ENCODE results near the gene RBBP8.

The RBBP8 gene

GRCh38 chr18:22926454-22926853 lies 6.7 kb upstream of the RBBP8 start:
- no peak for DNase-seq (ENCODE audit: extremely low read depth, low read depth)
- H3K4me3 ChIP-seq (replicated peaks; ENCODE audit: low read depth, low read length) = no peak overlapping the region
- no peak for TF ChIP-seq CTCF (IDR thresholded peaks at IDR 0.05; ENCODE audit: low read depth, low read length, missing control alignments)

GRCh38 chr18:22928339-22928738 lies 4.8 kb upstream of the RBBP8 start:
- TF ChIP-seq CTCF (IDR thresholded peaks at IDR 0.05; ENCODE audit: low read depth, low read length, missing control alignments) = no peak
- H3K4me3 ChIP-seq (replicated peaks; ENCODE audit: low read depth, low read length) = no peak overlapping the region
- DNase-seq (ENCODE audit: extremely low read depth, low read depth) = no peak

- peak; percentile 36 for DNase-seq (ENCODE audit: extremely low read depth, low read depth)
- H3K4me3 ChIP-seq (replicated peaks; ENCODE audit: low read depth, low read length) = no peak overlapping the region
- TF ChIP-seq CTCF (IDR thresholded peaks at IDR 0.05; ENCODE audit: low read depth, low read length, missing control alignments) = peak; percentile 78
These were observed 2.9 kb upstream of the RBBP8 start for GRCh38 chr18:22930089-22930713.

GRCh38 chr18:22932885-22933205 lies 283 bp upstream of the RBBP8 start:
- TF ChIP-seq CTCF (IDR thresholded peaks at IDR 0.05; ENCODE audit: low read depth, low read length, missing control alignments) = no peak
- peak overlapping the region; percentile 62 for H3K4me3 ChIP-seq (replicated peaks; ENCODE audit: low read depth, low read length)
- DNase-seq (ENCODE audit: extremely low read depth, low read depth) = no peak

GRCh38 chr18:22933966-22934423 lies 867 bp downstream of the RBBP8 start:
- TF ChIP-seq CTCF (IDR thresholded peaks at IDR 0.05; ENCODE audit: low read depth, low read length, missing control alignments) = no peak
- H3K4me3 ChIP-seq (replicated peaks; ENCODE audit: low read depth, low read length) = peak overlapping the region; percentile 62
- DNase-seq (ENCODE audit: extremely low read depth, low read depth) = no peak

GRCh38 chr18:22934789-22935188 lies 1.7 kb downstream of the RBBP8 start:
- H3K4me3 ChIP-seq (replicated peaks; ENCODE audit: low read depth, low read length) = peak overlapping the region; percentile 62
- no peak for TF ChIP-seq CTCF (IDR thresholded peaks at IDR 0.05; ENCODE audit: low read depth, low read length, missing control alignments)
- DNase-seq (ENCODE audit: extremely low read depth, low read depth) = no peak

GRCh38 chr18:22935431-22935830 lies 2.3 kb downstream of the RBBP8 start:
- no peak for TF ChIP-seq CTCF (IDR thresholded peaks at IDR 0.05; ENCODE audit: low read depth, low read length, missing control alignments)
- H3K4me3 ChIP-seq (replicated peaks; ENCODE audit: low read depth, low read length) = peak overlapping the region; percentile 62; the same call in 1 of the 2 replicates
- no peak for DNase-seq (ENCODE audit: extremely low read depth, low read depth)

Measured in HFF-Myc (cell line).